Measurements from ENCODE around the gene BCAR1. TPM values are rescaled to one million over a fixed set of nuclear protein-coding genes. Genes with fewer than 3 reads are reported as not detected.

BCAR1 gene
- polyA plus RNA-seq, 1 donor from 2014 or later = 39.1 TPM

- Histone ChIP-seq H3K27ac (ENCODE audit: low read length) (no peak overlapping the region), H3F3A (ENCODE audit: insufficient read depth, low read length, poor library complexity, severe bottlenecking) (no peaks in the 10 kb centered on the region), H3K27me3 (ENCODE audit: insufficient read depth, low read depth, low read length) (no peaks in the 10 kb centered on the region), H3K9ac (ENCODE audit: low read length) (no peak overlapping the region), H2AFZ (ENCODE audit: low read depth, low read length) (no peak overlapping the region), H3K4me2 (ENCODE audit: low read length) (no peak overlapping the region), H4K20me1 (ENCODE audit: insufficient read depth) (no peaks in the 10 kb centered on the region), H3K9me3 (ENCODE audit: low read length) (no peaks in the 10 kb centered on the region), H3K36me3 (ENCODE audit: insufficient read depth, low read length) (no peaks in the 10 kb centered on the region), H3K9me2 (ENCODE audit: insufficient read depth, low read length) (no peaks in the 10 kb centered on the region), H3K4me3 (ENCODE audit: low read length) (no peak overlapping the region), H3K79me2 (replicated peaks; ENCODE audit: insufficient read depth, low read length) (no peaks in the 10 kb centered on the region)
- TF ChIP-seq EZH2 (IDR thresholded peaks at IDR 0.05; ENCODE audit: borderline replicate concordance, insufficient read depth, low read length, poor library complexity, severe bottlenecking) = no peak
- no peak for TF ChIP-seq REST (IDR thresholded peaks at IDR 0.05; ENCODE audit: borderline replicate concordance)
- TF ChIP-seq SMC3 (conservative IDR thresholded peaks at IDR 0.05; ENCODE audit: poor library complexity) = no peak
- no peak for TF ChIP-seq RAD21 (conservative IDR thresholded peaks at IDR 0.05)
- no peak for TF ChIP-seq CTCF (IDR thresholded peaks at IDR 0.05; ENCODE audit: poor library complexity, severe bottlenecking)
- TF ChIP-seq EP300 (conservative IDR thresholded peaks at IDR 0.05; ENCODE audit: poor library complexity, severe bottlenecking) = no peak
- TF ChIP-seq MXI1 (conservative IDR thresholded peaks at IDR 0.05; ENCODE audit: poor library complexity, severe bottlenecking) = no peak
- no peak for TF ChIP-seq POLR2AphosphoS5 (IDR thresholded peaks at IDR 0.05)
- TF ChIP-seq TAF1 (IDR thresholded peaks at IDR 0.05; ENCODE audit: low read depth) = no peak
Observed at GRCh38 chr16:75280331-75280804, 28.9 kb upstream of the BCAR1 start.

- Histone ChIP-seq H3K36me3 (ENCODE audit: insufficient read depth, low read length) (no peaks in the 10 kb centered on the region), H3K9ac (ENCODE audit: low read length) (no peak overlapping the region), H3K9me2 (ENCODE audit: insufficient read depth, low read length) (no peaks in the 10 kb centered on the region), H4K20me1 (ENCODE audit: insufficient read depth) (no peaks in the 10 kb centered on the region), H3K9me3 (ENCODE audit: low read length) (no peaks in the 10 kb centered on the region), H3K27ac (ENCODE audit: low read length) (no peak overlapping the region), H2AFZ (ENCODE audit: low read depth, low read length) (no peak overlapping the region), H3K4me3 (ENCODE audit: low read length) (no peak overlapping the region), H3F3A (ENCODE audit: insufficient read depth, low read length, poor library complexity, severe bottlenecking) (no peaks in the 10 kb centered on the region), H3K79me2 (replicated peaks; ENCODE audit: insufficient read depth, low read length) (no peaks in the 10 kb centered on the region), H3K27me3 (ENCODE audit: insufficient read depth, low read depth, low read length) (no peaks in the 10 kb centered on the region), H3K4me2 (ENCODE audit: low read length) (no peak overlapping the region)
- TF ChIP-seq TAF1 (IDR thresholded peaks at IDR 0.05; ENCODE audit: low read depth) = no peak
- no peak for TF ChIP-seq CTCF (IDR thresholded peaks at IDR 0.05; ENCODE audit: poor library complexity, severe bottlenecking)
- no peak for TF ChIP-seq POLR2AphosphoS5 (IDR thresholded peaks at IDR 0.05)
Observed at GRCh38 chr16:75279305-75279704, 27.9 kb upstream of the BCAR1 start.

Data from neural cell (in vitro differentiated cells).